ENCODE results near the gene ZNF408. TPM values are rescaled to one million over a fixed set of nuclear protein-coding genes. Genes with fewer than 3 reads are reported as not detected.

ZNF408 gene
- total RNA-seq, 1 donor = 12.1 TPM

- no peak overlapping the region for H3K4me3 ChIP-seq (ENCODE audit: low read depth, low read length)
- no peak for TF ChIP-seq CTCF (IDR thresholded peaks at IDR 0.05; ENCODE audit: insufficient read depth, low read depth, low read length)
- DNase-seq (ENCODE audit: low read depth) = no peak
Measured at GRCh38 chr11:46694607-46695006, 6.2 kb upstream of the ZNF408 start.

- DNase-seq (ENCODE audit: low read depth) = no peak
- no peak for TF ChIP-seq CTCF (IDR thresholded peaks at IDR 0.05; ENCODE audit: insufficient read depth, low read depth, low read length)
- H3K4me3 ChIP-seq (ENCODE audit: low read depth, low read length) = no peak overlapping the region
Measured at GRCh38 chr11:46695345-46696211, 5.3 kb upstream of the ZNF408 start.

GRCh38 chr11:46696212-46696558 is 4.6 kb upstream of the ZNF408 start:
- H3K4me3 ChIP-seq (ENCODE audit: low read depth, low read length) = no peak overlapping the region
- no peak for DNase-seq (ENCODE audit: low read depth)
- TF ChIP-seq CTCF (IDR thresholded peaks at IDR 0.05; ENCODE audit: insufficient read depth, low read depth, low read length) = no peak

GRCh38 chr11:46697303-46697702 is 3.5 kb upstream of the ZNF408 start:
- peak; percentile 21 for DNase-seq (ENCODE audit: low read depth)

GRCh38 chr11:46697723-46698122 is 3.1 kb upstream of the ZNF408 start:
- no peak for TF ChIP-seq CTCF (IDR thresholded peaks at IDR 0.05; ENCODE audit: insufficient read depth, low read depth, low read length)
- H3K4me3 ChIP-seq (ENCODE audit: low read depth, low read length) = no peak overlapping the region
- no peak for DNase-seq (ENCODE audit: low read depth)

More at GRCh38 chr11:46697303-46697702, 3.5 kb upstream of the ZNF408 start:
- no peak overlapping the region for H3K4me3 ChIP-seq (ENCODE audit: low read depth, low read length)
- no peak for TF ChIP-seq CTCF (IDR thresholded peaks at IDR 0.05; ENCODE audit: insufficient read depth, low read depth, low read length)

GRCh38 chr11:46698597-46698996 is 2.2 kb upstream of the ZNF408 start:
- no peak for TF ChIP-seq CTCF (IDR thresholded peaks at IDR 0.05; ENCODE audit: insufficient read depth, low read depth, low read length)
- H3K4me3 ChIP-seq (ENCODE audit: low read depth, low read length) = no peak overlapping the region
- no peak for DNase-seq (ENCODE audit: low read depth)
